Subcutaneous adipose tissue (tissue), 4 donors: ENCODE data around the gene RNF144A. TPM values are rescaled to one million over a fixed set of nuclear protein-coding genes. Genes with fewer than 3 reads are reported as not detected.

Experiments used
- total RNA-seq, 4 donors: library from RNA; depleted of rRNA; stranded (reverse); fragments of >200 nt; gene quantifications; one replicate each; pipeline ENCODE4 v1.1.0, GENCODE V29; 2016
- TF ChIP-seq, protein P1 (sequence below): fragments of 450-650 bp; IDR thresholded peaks from one replicate; pipeline ENCODE4 v1.5.1; 2016; ENCODE audit warnings: low read depth, mild to moderate bottlenecking, control low read depth, antibody characterized with exemption, moderate library complexity

Gene RNF144A
- total RNA-seq, 4 donors from 2014 or later: 12.2 to 45.8 (median 32.6) TPM

DNA sequence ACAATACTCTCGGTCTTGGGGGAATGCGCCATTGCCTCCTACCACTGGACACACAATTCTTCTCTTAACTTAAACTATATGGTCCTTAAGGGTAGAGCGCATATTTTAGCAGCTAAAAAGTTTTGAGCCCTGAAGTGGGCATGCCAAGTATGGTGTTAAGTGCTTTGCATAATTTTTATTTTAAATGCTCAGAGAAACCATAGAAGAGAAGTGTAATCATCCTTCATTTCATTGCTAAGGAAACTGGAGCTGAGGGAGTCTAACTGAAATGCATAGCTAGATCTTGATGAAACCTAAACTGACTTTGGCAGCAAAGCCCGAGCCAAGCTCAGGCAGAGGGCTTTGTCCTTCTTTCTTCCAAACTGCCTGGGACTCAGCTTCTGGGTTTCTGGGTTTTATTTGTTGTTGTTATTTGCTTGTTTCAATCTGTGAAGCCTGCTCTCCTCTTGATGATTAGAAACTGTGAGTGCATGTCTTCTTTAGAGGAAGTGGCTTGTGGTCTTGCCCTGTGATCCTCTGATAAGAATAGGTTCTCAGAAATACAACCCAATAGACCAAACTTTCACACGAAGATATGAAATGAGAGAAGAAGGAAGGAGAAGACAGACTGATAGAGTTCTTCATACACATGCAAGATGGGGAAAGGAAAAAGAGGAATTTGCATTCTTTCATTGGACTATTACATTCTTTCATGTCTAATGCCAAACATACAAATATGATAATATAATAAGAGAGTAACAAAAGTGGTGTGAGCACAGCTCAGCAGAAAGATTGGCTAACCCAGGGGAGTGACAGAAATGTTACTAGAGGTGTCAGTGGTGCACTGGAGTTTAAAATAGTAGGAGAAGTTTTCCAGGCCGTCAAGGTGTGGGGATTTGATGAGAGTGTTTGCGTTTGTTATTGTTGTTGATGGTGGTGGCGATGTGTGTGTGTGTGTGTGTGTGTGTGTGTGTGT, 7.5 kb upstream of the RNF144A start:
- TF ChIP-seq, protein P1, sequence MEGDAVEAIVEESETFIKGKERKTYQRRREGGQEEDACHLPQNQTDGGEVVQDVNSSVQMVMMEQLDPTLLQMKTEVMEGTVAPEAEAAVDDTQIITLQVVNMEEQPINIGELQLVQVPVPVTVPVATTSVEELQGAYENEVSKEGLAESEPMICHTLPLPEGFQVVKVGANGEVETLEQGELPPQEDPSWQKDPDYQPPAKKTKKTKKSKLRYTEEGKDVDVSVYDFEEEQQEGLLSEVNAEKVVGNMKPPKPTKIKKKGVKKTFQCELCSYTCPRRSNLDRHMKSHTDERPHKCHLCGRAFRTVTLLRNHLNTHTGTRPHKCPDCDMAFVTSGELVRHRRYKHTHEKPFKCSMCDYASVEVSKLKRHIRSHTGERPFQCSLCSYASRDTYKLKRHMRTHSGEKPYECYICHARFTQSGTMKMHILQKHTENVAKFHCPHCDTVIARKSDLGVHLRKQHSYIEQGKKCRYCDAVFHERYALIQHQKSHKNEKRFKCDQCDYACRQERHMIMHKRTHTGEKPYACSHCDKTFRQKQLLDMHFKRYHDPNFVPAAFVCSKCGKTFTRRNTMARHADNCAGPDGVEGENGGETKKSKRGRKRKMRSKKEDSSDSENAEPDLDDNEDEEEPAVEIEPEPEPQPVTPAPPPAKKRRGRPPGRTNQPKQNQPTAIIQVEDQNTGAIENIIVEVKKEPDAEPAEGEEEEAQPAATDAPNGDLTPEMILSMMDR: no peak

DNA sequence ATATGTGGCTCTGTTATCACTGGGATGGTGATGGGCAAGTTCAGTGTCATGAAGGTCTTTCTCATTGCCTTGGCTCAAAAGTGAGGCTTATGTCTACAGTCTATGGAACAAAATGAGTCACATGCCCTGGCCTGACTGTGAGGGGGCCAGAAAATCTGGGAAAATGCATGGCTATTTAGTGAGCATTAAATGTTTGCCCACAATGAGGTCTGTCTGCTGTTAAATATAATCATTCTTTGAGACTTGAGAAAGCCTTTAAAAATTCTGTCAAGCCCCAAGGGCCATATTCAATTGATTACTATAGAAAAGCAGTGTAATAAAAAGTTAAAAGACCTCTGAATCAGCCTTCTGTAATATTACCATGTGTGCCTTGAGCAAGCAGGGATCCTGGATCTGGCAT, 5.5 kb upstream of the RNF144A start:
- TF ChIP-seq, protein P1: no peak

DNA sequence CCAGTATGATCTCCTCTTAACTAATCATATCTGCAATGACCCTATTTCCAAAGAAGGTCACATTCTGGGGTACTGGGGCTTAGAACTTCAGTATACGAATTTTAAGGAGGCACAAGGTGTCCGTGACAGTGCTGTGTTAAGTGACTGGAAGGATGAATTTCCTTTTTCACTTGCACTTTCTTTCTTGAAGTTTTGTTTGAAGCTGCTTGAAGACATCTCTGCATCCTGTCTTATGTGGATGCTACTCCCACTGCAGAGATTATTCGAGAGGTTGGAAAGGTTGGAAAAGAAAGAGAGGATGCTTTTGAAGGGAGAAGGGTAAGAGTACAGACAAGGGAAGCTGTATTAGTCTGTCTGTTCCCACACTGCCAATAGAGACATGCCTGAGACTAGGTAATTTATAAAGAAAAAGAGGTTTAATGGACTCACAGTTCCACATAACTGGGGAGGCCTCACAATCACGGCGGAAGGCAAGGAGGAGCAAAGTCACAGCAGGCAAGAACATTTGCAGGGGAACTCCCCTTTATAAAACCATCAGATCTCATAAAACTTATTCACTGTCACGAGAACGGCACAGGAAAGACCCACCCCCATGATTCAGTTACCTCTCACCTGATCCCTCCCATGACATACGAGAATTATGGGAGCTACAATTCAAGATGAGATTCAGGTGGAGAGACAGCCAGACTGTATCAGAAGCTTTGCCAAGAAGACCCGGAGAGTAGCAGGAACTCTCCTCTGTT, 3.6 kb upstream of the RNF144A start:
- TF ChIP-seq, protein P1: no peak

DNA sequence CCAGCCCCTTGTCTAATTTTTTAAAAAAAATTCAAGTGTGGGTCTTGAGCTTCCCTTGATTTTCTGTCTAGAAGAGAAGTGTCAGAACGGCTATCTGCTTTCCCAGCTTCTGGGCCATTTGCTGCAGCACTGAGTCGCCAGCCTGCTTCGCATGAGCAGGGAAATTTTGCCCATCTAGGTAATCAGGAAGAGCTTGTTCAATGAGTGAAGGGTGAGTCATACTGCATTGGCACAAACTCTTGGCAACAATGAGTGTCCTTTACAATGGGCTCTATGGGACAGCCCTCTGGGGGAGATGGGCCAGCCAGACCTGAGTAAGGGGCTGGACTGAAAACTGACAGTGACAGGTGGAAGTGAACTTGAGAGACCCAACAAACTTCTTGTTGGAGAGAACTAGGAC, 2.4 kb upstream of the RNF144A start:
- TF ChIP-seq, protein P1: no peak

DNA sequence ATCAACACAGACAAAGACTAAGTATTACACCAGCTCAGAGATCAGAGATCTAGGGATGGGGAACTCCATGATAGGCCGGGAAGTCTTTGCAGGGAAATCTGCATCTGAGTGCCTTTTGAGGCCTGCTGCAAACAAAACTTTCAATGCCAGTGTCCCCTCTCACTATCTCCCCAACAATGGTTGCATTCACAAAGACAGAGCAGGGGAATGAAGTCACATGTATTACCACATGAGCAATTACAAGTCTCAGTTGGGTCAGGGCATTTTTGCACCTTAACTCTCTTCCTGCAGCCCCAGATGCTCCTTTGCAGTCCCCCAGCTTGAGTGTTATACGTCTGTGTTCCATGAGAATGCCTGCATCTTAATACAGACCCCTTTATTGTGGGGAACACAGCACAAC, 1.8 kb upstream of the RNF144A start:
- TF ChIP-seq, protein P1: no peak

DNA sequence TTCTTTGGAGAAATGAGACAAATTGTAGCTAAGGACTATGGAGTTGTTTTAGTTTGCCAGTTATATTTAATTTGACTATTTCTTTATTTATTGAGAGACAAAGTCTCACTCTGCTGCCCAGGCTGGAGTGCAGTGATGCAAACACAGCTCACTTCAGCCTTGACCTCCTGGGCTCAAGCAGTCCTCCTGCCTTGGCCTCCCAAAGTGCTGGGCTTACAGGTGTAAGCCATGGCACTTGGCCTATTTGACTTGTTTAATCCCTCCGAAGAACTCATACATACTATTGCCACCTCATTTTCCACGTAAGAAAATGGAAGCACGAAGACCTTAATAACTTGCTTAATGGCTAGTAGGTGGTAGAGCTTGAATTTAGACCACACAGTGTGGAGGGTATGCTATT, 988 bp upstream of the RNF144A start:
- TF ChIP-seq, protein P1: no peak

DNA sequence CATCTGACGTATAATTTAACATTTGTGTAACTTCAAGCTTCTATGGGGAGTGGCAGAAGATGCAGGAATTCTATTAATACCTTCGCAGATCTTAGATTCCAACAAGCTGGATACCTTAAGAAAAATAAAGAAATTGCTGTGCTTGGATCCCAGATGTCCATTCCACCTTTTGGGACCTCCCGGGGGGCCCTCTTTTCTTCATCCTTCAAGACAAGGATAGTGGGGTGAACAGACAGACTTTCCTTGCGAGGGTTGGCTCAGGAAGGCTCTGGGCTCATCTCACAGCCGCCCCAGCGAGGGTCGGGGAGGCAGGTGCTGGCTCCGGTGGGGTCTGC, 509 bp upstream of the RNF144A start:
- TF ChIP-seq, protein P1: no peak
